Limb (tissue), 2 donors: Measurements from ENCODE around the gene NLRC3.
"Not testable (repeated sequence)": the region's sequence is repeated elsewhere in the genome, so short reads cannot be mapped to it uniquely, and the experiment has no call there.

Experiments
- DNase-seq, 2 donors: peaks; one replicate each; pipeline ENCODE4 v3.0.0-alpha.2; 2016; ENCODE audit errors: extremely low spot score in 2 of 2

The NLRC3 gene, protein sequence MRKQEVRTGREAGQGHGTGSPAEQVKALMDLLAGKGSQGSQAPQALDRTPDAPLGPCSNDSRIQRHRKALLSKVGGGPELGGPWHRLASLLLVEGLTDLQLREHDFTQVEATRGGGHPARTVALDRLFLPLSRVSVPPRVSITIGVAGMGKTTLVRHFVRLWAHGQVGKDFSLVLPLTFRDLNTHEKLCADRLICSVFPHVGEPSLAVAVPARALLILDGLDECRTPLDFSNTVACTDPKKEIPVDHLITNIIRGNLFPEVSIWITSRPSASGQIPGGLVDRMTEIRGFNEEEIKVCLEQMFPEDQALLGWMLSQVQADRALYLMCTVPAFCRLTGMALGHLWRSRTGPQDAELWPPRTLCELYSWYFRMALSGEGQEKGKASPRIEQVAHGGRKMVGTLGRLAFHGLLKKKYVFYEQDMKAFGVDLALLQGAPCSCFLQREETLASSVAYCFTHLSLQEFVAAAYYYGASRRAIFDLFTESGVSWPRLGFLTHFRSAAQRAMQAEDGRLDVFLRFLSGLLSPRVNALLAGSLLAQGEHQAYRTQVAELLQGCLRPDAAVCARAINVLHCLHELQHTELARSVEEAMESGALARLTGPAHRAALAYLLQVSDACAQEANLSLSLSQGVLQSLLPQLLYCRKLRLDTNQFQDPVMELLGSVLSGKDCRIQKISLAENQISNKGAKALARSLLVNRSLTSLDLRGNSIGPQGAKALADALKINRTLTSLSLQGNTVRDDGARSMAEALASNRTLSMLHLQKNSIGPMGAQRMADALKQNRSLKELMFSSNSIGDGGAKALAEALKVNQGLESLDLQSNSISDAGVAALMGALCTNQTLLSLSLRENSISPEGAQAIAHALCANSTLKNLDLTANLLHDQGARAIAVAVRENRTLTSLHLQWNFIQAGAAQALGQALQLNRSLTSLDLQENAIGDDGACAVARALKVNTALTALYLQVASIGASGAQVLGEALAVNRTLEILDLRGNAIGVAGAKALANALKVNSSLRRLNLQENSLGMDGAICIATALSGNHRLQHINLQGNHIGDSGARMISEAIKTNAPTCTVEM

DNA sequence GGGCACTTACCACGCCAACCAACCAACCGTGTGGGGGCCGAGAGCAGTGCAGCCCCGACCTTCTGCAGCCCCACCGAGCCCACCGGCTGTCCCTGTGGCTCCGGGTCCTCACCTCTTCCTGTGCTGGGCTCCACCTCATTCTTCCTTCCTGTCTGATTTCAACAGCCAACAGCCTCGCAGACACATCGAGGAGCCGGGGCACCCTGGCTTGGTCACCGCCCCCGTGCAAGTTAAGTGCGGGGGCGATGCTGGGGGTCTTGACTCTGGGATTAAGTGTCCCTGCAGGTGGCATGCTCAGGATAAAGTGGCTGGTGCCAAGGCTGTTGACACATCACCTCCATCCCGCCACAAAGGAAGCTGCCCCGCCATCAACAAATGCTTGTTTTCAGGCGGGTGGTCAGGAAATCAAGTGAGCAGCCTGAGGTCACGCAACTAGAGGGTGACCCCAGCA lies at the start of gene NLRC3:
Gene NLRC3, minus strand, starts transcription at position 102 of the 451 bp plus-strand sequence. CDS start 12,367 bp downstream, outside the sequence.
- DNase-seq, result no peak

DNA sequence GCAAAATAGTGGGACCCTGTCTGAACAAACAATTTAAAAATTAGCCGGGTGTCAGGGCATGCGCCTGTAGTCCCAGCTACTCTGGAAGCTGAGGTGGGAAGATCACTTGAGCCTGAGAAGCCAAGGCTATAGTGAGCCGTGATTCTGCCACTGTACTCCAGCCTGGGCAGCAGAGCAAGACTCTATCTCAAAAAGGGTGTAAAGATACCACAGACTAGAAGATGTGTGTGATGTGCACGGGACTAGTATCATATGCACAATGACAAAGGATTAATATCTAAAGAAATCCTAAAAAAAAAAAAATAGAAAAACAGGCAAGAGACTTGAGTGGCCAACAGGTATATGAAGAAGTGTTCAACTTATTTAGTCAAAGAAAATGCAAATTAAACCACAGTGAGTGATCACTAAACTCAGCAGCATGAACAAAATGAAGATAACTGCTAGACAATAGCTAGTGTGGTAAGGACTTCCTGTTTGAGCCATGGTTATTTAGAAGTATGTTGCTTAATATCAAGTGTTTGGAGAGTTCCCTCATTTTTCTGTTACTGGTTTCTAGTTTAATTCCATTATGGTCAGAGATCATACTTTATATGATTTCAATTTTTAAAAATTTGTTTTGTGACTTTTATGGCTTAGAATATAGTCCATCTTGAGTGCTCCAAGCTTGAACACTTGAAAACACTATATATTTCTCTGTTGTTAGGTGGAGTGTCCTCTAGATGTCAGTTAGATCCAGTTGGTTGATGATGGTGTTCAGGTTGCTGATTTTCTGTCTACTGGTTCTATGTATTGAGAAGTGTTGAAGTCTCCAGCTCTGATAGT lies 48.9 kb upstream of the NLRC3 start:
- DNase-seq, result no peak

DNA sequence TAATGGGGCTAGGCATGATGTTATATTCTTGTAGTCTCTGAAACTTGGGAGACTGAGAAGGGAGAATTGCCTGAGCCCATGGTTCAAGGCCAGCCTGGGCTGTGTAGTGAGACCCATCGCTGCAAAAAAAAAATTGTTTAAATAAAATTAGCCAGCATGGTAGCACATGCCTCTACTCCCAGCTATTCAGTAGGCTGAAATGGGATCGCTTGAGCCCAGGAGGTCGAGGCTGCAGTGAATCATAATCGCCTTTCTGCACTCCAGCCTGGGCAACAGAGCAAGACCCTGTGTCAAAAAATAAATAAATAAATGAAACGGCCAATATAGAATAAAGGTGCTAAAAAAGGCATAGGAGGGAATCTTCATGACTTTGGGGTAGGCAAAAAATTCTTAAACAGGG lies 48.1 kb upstream of the NLRC3 start:
- no peak for DNase-seq

DNA sequence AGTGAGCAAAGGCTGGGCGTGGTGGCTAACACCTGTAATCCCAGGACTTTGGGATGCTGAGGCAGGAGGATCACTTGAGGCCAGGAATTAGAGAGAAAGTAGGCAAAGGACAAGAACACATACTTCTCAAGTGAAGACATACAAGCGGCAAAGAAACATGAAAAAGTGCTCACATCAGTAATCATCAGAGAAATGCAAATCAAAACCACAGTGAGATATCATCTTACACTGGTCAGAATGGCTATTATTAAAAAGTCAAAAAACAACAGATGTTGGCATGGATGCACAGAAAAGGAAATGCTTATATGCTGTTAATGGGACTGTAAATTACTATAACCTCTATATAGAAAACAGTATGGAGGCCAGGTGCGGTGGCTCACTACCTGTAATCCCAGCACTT lies 46.4 kb upstream of the NLRC3 start:
- no peak for DNase-seq

DNA sequence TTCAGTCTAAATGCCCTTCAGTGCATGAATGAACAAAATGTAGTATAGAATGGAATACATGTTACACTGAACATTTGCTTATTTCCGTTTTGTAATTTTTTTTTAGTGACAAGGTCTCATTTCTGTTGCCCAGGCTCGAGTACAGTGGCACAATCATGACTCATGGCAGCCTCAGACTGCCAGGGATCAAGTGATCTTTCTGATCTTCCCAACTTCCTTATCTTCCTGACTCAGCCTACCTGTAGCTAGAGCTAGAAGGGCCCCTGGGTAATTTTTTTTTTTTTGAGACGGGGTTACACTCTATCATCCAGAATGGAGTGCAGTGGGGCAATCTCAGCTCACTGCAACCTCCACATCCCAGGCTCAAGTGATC lies 41.6 kb upstream of the NLRC3 start:
- DNase-seq, result no peak

DNA sequence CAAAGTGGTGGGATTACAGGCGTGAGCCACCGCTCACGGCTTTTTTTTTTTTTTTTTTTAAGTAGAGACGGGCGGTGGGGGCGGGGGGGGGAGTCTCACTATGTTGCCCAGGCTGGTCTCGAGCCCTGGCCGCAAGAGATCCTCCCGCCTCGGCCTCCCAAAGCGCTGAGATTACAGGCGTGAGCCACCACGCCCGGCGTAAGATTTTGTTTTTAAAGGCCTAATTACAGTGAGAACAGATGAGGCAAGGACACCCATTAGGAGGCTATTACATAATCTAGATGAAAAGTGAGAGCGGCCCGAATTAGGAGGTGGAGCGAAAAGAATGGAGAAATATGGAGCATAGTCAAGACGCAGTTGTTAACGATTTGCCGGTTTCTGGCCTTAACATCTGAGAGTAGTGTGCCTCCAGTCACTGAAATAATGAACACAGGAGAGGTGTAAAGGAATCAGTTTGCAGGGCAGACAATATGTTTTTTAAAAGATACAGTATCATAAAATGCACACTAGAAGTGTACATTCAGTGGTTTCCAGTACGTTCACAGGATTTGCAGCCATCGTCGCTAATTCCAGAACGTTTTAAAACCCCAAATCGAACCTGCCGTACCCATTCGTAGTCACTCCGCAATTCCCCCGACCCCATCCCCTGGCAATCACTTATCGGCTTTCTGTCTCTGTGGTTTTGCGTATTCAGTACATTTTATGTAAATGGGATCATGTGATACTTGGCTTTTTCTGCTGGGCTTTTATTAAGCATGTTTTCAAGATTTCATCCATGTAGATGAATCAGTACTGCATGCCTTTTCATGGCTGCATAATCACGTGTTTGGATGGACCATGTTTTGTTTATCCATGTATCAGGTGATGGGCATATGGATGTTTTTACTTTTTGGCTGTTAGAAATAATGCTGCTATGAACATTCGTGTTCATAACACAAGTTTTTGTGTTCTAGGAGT lies 35.6 kb upstream of the NLRC3 start:
- no peak for DNase-seq

DNA sequence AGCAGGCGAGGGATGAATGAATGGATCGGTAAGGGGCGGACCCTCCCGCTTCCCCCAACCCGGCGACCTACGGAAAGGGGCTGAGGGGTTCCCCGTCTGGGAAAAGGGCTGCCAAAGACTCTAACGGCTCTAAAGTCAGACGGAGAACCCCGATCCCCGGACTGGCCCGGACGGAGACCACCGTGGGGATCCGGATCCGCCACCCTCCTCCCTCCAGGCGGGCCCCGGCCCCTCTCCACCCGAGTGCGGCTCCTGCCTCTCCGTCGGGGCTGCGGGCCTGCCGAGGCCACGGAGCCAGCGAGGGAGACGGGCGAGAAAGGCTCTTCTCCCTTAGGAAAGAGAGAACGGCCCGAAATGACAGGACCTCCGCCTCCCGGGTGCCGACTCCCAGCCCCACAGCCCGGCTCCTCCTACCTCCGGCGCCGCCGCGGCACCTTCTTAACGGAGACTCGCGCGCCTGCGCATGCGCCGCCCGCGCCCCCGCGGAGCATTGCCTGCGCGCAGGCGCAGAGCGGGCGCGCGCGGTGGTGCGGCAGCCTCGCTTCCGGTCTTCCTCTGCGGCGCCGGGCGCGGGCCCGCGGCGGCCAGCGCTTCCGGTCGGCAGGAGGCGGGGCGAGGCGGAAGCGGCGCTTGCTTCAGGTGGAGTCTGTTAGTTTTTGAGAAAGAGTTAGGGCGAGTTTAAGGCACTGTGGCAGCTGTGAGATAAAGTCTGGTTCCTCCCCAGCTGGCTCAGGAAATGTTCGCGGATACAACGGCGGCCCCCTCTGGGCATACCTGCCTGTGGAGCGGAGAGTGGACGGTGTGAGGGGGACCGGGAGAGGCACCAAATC lies 34.2 kb upstream of the NLRC3 start, which contains the start of gene SLX4:
Gene SLX4, minus strand, starts transcription at position 461 of the 830 bp plus-strand sequence. CDS start 2,642 bp downstream, outside the sequence.
- peak; percentile 93 to 95 for DNase-seq

DNA sequence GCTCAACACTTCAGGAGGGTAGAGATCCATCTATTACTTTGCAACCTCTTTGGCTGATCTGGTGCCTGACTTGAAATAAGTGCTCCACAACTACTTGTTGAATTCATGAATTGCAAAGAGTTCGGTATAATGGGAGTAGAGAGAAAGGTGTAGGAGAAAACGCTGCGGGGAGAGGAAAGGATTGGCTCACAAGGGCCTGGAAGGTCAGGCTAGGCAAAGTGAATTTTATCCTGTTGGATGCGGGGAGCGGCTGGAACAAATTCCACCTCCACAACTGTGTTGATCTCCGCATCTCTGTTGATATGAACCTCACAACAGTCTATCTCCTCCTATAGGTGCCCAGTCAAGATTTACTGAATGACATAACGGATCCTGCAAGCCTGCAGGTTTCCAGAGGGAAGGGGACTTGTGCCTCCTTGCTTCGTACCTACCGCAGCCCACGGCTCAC lies 33.5 kb upstream of the NLRC3 start:
- DNase-seq, result no peak

DNA sequence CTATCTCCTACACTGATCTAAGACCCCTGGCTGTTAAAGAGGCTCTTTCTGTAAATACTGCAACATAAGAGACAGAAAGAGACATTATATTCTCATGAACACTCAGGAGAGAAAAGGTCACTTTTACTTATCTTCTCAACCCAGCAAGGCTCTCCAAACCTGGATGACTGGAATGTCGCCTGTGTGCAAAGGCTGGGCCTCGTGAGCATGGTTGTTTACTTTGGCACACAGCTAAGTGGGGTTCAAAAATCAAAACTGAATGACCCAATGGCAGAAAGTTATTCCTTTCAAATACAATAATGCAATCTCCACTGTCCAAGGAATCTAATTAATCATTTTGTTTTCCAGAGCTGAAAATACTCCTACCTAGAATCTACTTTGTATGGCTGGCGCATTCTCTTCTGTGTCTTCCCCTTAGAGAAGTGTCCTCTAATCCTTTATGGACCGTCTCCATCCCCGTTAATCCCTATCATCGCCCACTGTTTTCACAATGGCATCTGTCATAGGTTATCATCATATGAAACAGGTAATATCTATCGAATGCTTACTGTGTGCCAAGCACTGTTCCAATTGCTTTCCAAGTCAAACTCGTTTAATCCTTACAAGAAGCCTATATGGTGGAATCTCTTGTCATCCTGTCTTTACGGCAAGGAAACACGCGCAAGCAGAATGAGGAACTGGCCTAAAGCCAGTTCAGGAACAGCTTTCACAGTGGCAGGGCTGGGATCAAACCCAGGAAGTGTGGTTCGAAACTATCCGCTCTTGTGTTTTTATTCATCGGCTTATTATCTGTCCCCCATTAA lies 32.9 kb upstream of the NLRC3 start:
- DNase-seq, result no peak

DNA sequence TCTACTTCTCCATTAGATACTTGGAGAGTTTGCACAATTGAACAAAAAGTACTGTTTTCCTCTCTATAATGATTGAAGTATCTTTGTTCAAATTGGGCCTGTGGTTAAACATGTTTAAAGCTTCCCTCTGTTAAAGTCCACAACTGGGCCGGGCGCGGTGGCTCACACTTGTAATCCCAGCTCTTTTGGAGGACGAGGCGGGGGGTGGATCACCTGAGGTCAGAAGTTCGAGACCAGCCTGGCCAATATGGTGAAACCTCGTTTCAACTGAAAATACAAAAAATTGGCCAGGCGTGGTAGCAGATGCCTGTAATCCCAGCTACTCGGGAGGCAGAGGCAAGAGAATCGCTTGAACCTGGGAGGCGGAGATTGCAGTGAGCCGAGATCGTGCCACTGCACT lies 31.8 kb upstream of the NLRC3 start:
- DNase-seq, result not testable (repeated sequence)

DNA sequence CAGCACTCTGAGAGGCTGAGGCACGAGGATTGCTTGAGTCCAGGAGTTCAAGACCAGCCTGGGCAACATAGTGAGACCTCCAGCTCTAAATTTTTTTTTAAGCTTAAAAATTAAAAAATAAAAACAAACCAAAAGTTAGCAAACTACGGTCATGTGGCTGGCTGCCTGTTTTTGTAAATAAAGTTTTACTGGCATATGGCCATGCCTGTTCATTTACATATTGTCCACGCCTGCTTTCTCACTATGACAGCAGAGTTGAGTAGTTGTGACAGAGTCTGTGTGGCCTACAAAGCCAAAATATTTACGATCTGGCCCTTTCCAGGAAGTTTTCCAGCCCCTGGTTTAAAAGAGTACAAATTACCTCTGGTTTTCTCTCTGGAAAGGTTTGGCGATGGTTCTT lies 30.9 kb upstream of the NLRC3 start:
- DNase-seq, result no peak

DNA sequence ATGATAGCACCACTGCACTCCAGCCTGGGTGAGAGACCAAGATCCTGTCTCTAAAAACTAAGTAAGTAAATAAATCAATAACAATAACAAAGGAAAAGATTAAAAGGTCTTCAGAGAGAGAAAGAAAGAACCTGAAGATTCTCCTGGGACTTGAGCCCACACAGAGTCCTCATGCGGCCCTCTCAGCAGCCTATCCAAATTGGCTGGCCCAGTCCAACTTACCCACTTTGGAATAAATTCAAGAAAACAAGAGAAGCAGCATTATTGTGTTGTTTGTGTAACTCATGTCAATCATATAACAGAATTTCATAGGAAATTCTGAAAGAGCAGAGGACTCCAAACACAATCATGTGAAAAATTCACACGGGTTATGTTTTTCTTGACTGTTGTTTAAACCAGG lies 30.4 kb upstream of the NLRC3 start:
- DNase-seq, result no peak

DNA sequence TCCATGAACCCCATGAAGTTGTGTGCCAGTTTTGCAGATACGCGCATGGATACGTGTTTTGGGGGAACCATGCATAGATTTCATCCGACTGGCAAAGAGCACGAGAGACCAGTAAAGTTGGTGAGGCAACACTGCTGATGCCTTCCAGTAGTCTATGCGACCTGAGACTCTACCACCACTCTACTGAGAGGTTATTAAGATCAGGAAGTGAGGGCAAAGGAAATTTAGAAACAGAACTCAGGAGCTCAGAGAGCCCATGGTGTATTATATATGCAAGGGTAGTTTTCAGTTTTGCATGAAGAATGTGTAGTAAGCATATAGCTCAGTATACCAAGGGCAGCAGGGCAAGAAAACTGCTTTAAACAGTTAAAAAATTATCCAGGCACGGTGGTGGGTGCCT lies 30.0 kb upstream of the NLRC3 start:
- no peak for DNase-seq

DNA sequence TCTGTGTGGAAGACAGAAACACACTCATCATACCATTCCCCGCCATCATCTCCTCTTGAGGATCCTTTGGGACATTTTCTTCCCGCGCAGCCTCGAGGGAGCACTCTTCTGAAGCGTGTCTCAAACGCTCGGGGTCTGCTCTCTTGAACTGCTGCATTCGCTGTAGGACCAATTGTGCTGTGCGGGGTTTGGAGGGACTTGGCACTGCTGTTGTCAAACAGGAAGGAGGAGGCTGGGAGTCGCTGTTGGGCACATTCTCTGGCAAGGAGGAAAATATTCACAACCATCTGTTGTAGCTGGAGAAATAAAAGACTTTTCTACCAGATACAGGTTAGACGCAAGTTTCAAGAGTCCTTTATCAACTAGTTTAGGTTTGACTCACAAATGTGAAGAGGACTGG lies 29.2 kb upstream of the NLRC3 start:
- DNase-seq, result no peak

DNA sequence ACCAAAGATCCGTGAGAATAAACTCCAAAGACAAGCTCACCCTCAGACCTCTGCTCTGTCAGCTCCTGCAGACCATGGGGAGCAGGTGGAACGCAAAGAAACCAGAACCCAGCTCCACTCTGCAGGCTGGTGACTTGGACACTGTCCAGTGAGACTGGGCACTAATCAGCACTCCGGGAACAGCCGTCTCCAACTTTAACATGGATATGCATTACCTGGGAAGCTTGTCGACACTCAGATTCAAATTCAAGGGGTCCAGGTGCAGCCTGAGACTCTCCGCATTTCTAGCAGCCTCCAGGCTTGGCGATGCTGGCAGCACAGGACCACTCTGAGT lies 25.1 kb upstream of the NLRC3 start:
- DNase-seq, result no peak

DNA sequence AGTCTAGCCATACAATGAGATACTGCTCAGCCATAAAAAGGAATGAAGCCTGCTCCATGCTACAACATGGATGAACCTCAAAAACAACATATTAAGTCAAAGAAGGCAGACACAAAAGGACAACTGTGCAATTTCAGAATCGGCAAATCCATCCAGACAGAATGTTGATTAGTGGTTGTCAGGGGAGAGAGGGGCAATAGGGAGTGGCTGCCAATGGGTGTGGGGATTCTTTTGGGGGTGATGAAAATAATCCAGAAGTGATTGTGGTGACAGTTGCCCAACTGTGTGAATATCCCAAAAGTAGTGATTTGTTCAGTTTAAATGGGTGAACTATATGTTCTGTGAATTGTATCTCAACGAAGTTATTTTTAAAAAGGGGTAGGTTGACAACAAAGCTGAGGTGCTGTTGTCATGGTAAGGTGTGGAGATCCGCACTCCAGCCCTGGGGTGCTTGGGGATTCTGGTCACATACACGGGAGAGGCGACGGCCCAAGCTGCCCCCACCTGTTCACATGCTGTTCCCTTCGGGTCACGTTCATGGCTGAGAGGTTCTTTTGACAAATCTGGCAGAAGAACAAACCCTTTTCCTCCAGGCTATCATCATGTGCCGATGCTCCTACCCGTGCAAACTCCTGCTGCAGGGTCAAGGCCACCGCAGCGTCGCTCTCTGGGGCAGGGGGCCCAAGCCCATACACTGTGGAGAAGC lies 24.6 kb upstream of the NLRC3 start:
- DNase-seq, result no peak

DNA sequence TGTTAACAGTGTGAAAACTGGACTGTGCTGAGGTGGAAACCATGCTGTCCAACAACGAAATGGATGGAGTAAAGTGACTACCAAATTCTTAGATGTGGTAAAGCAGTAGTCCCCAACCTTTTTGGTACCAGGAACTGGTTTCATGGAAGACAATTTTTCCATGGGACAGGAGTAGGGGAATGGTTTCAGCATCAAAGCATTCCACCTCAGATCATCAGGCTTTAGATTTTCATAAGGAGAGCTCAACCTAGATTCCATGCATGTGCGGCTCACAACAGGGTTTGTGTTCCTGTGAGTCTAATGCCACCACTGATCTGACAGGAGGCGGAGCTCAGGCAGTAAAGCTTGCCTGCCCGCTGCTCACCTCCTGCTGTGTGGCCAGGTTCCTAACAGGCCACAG lies 22.7 kb upstream of the NLRC3 start:
- DNase-seq, result no peak

DNA sequence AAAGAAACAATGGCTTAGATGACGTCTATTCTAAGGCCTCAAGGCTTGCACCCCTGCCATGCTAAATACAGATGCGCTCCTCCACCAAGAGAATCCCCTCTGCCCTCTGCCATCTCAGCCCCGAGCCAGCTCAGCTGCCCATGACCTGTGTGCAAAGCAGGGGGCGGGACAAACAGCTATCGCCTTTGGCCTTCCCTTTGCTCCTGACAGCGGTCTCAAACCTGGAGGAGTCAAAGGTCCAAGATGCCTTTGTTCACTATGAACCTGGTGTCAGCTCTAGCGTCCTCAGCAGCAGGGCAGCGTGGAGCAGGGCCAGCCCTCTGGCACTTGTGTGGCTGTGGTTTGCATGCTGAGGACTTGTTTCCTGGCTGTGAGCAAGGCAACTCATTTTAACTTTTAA lies 21.9 kb upstream of the NLRC3 start:
- DNase-seq, result no peak
